ENCODE data around the gene CC2D2A. TPM values are rescaled to one million over a fixed set of nuclear protein-coding genes. Genes with fewer than 3 reads are reported as not detected.

CC2D2A gene
- total RNA-seq, 3 donors from 2014 or later = 10.7 to 22.9 (median 14.9) TPM

- Histone ChIP-seq H3K27ac (peak overlapping the region; percentile 13 to 80), H3K9me3 (no peaks in the 10 kb centered on the region), H3K27me3 (no peaks in the 10 kb centered on the region), H3K4me3 (no peak overlapping the region), H3K4me1 (no peaks in the 10 kb centered on the region), H3K36me3 (no peaks in the 10 kb centered on the region)
- DNase-seq (ENCODE audit: low spot score in 2 of 2) = no peak
- intact Hi-C loops (cut with DNase I; ENCODE audit: low total_unique reads) = no loop called here
- TF ChIP-seq POLR2A (IDR thresholded peaks at IDR 0.05) (no peak), POLR2AphosphoS5 (IDR thresholded peaks at IDR 0.05) (no peak)
- TF ChIP-seq, protein P1, sequence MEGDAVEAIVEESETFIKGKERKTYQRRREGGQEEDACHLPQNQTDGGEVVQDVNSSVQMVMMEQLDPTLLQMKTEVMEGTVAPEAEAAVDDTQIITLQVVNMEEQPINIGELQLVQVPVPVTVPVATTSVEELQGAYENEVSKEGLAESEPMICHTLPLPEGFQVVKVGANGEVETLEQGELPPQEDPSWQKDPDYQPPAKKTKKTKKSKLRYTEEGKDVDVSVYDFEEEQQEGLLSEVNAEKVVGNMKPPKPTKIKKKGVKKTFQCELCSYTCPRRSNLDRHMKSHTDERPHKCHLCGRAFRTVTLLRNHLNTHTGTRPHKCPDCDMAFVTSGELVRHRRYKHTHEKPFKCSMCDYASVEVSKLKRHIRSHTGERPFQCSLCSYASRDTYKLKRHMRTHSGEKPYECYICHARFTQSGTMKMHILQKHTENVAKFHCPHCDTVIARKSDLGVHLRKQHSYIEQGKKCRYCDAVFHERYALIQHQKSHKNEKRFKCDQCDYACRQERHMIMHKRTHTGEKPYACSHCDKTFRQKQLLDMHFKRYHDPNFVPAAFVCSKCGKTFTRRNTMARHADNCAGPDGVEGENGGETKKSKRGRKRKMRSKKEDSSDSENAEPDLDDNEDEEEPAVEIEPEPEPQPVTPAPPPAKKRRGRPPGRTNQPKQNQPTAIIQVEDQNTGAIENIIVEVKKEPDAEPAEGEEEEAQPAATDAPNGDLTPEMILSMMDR (IDR thresholded peaks at IDR 0.05) = no peak
Measured at GRCh38 chr4:15636818-15637217, 167.1 kb downstream of the CC2D2A start.

DNA sequence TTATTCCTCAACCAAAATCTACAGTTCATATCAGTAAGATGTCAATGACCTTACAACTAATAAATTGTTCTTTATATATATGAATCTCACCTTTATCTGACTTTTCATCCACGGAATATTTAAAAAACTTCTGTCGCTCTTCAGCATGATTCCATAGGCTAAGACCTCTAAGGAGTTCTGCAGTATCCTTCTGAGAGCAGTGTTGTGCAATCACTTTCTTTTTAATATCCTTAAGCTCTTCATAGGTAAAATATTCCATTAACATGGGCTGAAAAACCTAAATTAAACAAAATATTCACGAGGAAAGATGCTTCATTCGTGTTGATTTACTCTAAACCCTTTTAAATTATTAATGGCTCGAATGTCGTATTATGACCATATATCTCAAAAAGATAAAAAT lies 168.7 kb downstream of the CC2D2A start:
- H3K9me3 ChIP-seq = no peaks in the 10 kb centered on the region
- H3K27me3 ChIP-seq = no peaks in the 10 kb centered on the region
- H3K4me1 ChIP-seq = no peaks in the 10 kb centered on the region
- no peak for DNase-seq (ENCODE audit: low spot score in 2 of 2)
- no peak overlapping the region for H3K27ac ChIP-seq
- no peaks in the 10 kb centered on the region for H3K36me3 ChIP-seq
- TF ChIP-seq POLR2AphosphoS5 (IDR thresholded peaks at IDR 0.05) (no peak), POLR2A (IDR thresholded peaks at IDR 0.05) (no peak)
- TF ChIP-seq, protein P1 (IDR thresholded peaks at IDR 0.05) = no peak
- intact Hi-C loops (cut with DNase I; ENCODE audit: low total_unique reads) = no loop called here
- H3K4me3 ChIP-seq = no peak overlapping the region

DNA sequence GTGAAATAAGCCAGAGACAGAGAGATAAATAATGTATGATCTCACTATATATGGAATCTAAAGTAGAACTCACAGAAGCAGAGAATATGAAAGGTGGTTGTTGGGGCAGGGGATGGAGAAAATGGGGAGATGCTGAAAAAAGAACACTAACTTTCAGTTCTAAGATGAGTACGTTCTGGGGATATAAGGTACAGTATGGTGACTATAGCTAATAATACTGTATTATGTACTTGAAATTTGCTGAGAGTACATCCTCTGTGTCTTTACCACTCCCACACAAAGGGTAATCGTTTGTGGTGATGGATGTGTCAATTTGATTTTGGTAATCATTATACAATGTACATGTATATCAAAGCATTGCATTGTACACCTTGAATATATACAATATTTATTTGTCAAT lies 178.9 kb downstream of the CC2D2A start:
- H3K4me3 ChIP-seq = no peak overlapping the region
- H3K36me3 ChIP-seq = no peaks in the 10 kb centered on the region
- H3K9me3 ChIP-seq = no peaks in the 10 kb centered on the region
- intact Hi-C loops (cut with DNase I; ENCODE audit: low total_unique reads) = no loop called here
- peak overlapping the region in 1 of 2 donors; percentile 11 for H3K27ac ChIP-seq
- peaks cover 6 to 11% of the 10 kb centered on the region in 2 donors for H3K4me1 ChIP-seq
- no peaks in the 10 kb centered on the region for H3K27me3 ChIP-seq
- no peak for DNase-seq (ENCODE audit: low spot score in 2 of 2)
- TF ChIP-seq POLR2AphosphoS5 (IDR thresholded peaks at IDR 0.05) (no peak), POLR2A (IDR thresholded peaks at IDR 0.05) (no peak)
- TF ChIP-seq, protein P1 (IDR thresholded peaks at IDR 0.05) = no peak

- Histone ChIP-seq H3K4me3 (no peak overlapping the region), H3K27me3 (no peaks in the 10 kb centered on the region), H3K9me3 (no peaks in the 10 kb centered on the region), H3K4me1 (peaks cover 6 to 11% of the 10 kb centered on the region in 2 donors), H3K36me3 (no peaks in the 10 kb centered on the region), H3K27ac (peak overlapping the region; percentile 6 to 9)
- TF ChIP-seq POLR2AphosphoS5 (IDR thresholded peaks at IDR 0.05) = no peak
- TF ChIP-seq, protein P1 (IDR thresholded peaks at IDR 0.05) = peak; percentile 26 to 57 (median 51)
- no peak for DNase-seq (ENCODE audit: low spot score in 2 of 2)
- intact Hi-C loops (cut with DNase I; ENCODE audit: low total_unique reads) = loop anchor here (2.0 kb wide), 1 partner anchor 25 kb away; no protein-coding TSS in a partner anchor
Measured at GRCh38 chr4:15649914-15650545, 180.3 kb downstream of the CC2D2A start.

Other genes with a start within 250 kb of the CC2D2A start
- 10 to 100 TPM in 1 of 3 donors, 1 to 10 TPM in 2; 2.2 to 14.9 (median 2.6) TPM for gene C1QTNF7, start 41.8 kb upstream of the CC2D2A start, total RNA-seq
- gene FBXL5, start 185.5 kb downstream of the CC2D2A start, total RNA-seq = 100 to 1,000 TPM; 178 to 231 (median 202) TPM
- 10 to 100 TPM; 34.7 to 66.9 (median 55.9) TPM for gene FAM200B, start 211.9 kb downstream of the CC2D2A start, total RNA-seq
- 10 to 100 TPM in 1 of 3 donors, 1 to 10 TPM in 2; 6.4 to 16.6 (median 7.5) TPM for gene BST1, start 233.2 kb downstream of the CC2D2A start, total RNA-seq